ENCODE measurements around the gene KIAA0513.

Gene KIAA0513

DNA sequence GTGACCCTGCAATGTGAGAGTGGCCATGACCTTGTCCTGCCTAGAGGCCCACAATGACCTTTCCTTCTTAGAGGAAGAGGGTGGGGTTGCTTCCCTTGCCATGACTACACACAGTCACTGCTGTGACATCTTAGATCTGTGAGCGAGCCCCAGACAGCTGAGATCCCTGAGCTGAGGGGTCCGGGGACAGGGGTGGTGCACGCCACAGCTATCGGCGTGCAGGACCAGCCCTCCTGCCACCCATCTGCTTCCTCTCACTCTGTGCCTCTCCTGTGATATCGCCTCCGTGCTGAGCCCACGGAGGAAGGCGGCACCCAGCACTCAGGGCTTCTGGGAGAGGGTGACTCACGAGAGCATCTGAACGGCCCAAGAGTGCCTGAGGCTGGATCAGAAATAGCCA, 35.2 kb downstream of the KIAA0513 start:
- Histone ChIP-seq H3K36me3 (ENCODE audit: low read length) (no peaks in the 10 kb centered on the region), H3K4me3 (ENCODE audit: insufficient read depth, low read length, poor library complexity, severe bottlenecking) (no peak overlapping the region), H3K27ac (ENCODE audit: low read depth, low read length) (no peak overlapping the region), H3K79me2 (ENCODE audit: insufficient read depth, low read length) (no peaks in the 10 kb centered on the region), H3K27me3 (ENCODE audit: low read length) (no peaks in the 10 kb centered on the region), H2AFZ (ENCODE audit: low read depth, low read length, severe bottlenecking) (no peak overlapping the region), H3K9me2 (replicated peaks; ENCODE audit: insufficient read depth, low read length) (no peaks in the 10 kb centered on the region), H3K9ac (ENCODE audit: low read length) (no peak overlapping the region), H3K9me3 (ENCODE audit: insufficient read depth, low read length) (no peaks in the 10 kb centered on the region), H3K4me2 (ENCODE audit: low read depth, low read length, poor library complexity, severe bottlenecking) (no peak overlapping the region), H4K20me1 (ENCODE audit: low read depth, low read length) (no peaks in the 10 kb centered on the region), H3F3A (ENCODE audit: insufficient read depth) (no peaks in the 10 kb centered on the region)
- TF ChIP-seq EZH2phosphoT487 (conservative IDR thresholded peaks at IDR 0.05; ENCODE audit: low read length) = no peak
- TF ChIP-seq, protein P1, sequence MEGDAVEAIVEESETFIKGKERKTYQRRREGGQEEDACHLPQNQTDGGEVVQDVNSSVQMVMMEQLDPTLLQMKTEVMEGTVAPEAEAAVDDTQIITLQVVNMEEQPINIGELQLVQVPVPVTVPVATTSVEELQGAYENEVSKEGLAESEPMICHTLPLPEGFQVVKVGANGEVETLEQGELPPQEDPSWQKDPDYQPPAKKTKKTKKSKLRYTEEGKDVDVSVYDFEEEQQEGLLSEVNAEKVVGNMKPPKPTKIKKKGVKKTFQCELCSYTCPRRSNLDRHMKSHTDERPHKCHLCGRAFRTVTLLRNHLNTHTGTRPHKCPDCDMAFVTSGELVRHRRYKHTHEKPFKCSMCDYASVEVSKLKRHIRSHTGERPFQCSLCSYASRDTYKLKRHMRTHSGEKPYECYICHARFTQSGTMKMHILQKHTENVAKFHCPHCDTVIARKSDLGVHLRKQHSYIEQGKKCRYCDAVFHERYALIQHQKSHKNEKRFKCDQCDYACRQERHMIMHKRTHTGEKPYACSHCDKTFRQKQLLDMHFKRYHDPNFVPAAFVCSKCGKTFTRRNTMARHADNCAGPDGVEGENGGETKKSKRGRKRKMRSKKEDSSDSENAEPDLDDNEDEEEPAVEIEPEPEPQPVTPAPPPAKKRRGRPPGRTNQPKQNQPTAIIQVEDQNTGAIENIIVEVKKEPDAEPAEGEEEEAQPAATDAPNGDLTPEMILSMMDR (IDR thresholded peaks at IDR 0.05; ENCODE audit: insufficient read depth, low read length, poor library complexity, severe bottlenecking) = no peak

DNA sequence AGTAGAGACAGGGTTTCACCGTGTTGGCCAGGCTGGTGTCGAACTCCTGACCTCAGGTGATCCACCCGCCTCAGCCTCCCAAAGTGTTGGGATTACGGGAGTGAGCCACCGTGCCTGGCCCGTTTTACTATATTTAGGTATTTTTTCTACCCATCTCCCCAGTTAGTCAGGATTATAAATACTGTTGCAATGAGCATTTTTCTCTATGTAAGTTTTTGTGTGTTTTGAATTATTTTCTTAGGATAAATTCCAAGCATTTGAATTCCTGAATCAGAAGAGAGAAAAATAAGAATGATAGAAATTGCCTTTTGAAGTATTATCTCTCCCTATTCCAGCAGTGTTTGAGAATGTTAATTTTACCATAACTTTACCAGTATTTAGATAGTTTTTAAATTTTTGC, 36.6 kb downstream of the KIAA0513 start:
- H3K9me2 ChIP-seq (replicated peaks; ENCODE audit: insufficient read depth, low read length) = no peaks in the 10 kb centered on the region
- no peaks in the 10 kb centered on the region for H3K79me2 ChIP-seq (ENCODE audit: insufficient read depth, low read length)
- H3K9me3 ChIP-seq (ENCODE audit: insufficient read depth, low read length) = no peaks in the 10 kb centered on the region
- H3K4me2 ChIP-seq (ENCODE audit: low read depth, low read length, poor library complexity, severe bottlenecking) = no peak overlapping the region
- H3K4me3 ChIP-seq (ENCODE audit: insufficient read depth, low read length, poor library complexity, severe bottlenecking) = no peak overlapping the region
- H2AFZ ChIP-seq (ENCODE audit: low read depth, low read length, severe bottlenecking) = no peak overlapping the region
- no peak overlapping the region for H3K9ac ChIP-seq (ENCODE audit: low read length)
- H4K20me1 ChIP-seq (ENCODE audit: low read depth, low read length) = no peaks in the 10 kb centered on the region
- H3K27me3 ChIP-seq (ENCODE audit: low read length) = no peaks in the 10 kb centered on the region
- no peak for TF ChIP-seq EZH2phosphoT487 (conservative IDR thresholded peaks at IDR 0.05; ENCODE audit: low read length)
- TF ChIP-seq, protein P1 (IDR thresholded peaks at IDR 0.05; ENCODE audit: insufficient read depth, low read length, poor library complexity, severe bottlenecking) = no peak
- H3F3A ChIP-seq (ENCODE audit: insufficient read depth) = no peaks in the 10 kb centered on the region
- H3K27ac ChIP-seq (ENCODE audit: low read depth, low read length) = no peak overlapping the region
- no peaks in the 10 kb centered on the region for H3K36me3 ChIP-seq (ENCODE audit: low read length)

DNA sequence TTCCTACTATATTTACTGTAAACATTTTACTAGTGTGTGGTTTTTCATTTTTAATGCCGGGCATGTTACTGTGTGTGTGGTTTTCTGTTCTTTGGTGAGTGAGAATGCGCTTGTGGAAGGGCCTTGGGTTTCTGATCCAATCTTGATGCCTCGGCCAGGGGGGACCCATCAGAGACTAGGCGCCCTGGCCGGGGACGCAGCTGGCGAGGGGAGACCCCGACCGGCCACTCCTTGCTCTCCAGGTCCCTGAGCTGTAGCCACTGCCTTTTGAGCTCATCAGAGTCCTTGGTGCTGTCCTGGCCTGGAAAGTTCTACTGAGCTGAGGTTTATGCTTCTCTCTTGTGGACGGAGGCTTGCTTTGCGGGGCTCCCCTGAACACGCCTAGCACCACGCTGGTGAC, 37.5 kb downstream of the KIAA0513 start:
- H3K4me2 ChIP-seq (ENCODE audit: low read depth, low read length, poor library complexity, severe bottlenecking) = no peak overlapping the region
- no peak overlapping the region for H2AFZ ChIP-seq (ENCODE audit: low read depth, low read length, severe bottlenecking)
- H3F3A ChIP-seq (ENCODE audit: insufficient read depth) = no peaks in the 10 kb centered on the region
- H3K9me2 ChIP-seq (replicated peaks; ENCODE audit: insufficient read depth, low read length) = no peaks in the 10 kb centered on the region
- H3K79me2 ChIP-seq (ENCODE audit: insufficient read depth, low read length) = no peaks in the 10 kb centered on the region
- no peak overlapping the region for H3K4me3 ChIP-seq (ENCODE audit: insufficient read depth, low read length, poor library complexity, severe bottlenecking)
- no peak overlapping the region for H3K9ac ChIP-seq (ENCODE audit: low read length)
- H3K36me3 ChIP-seq (ENCODE audit: low read length) = no peaks in the 10 kb centered on the region
- H3K27me3 ChIP-seq (ENCODE audit: low read length) = no peaks in the 10 kb centered on the region
- no peaks in the 10 kb centered on the region for H4K20me1 ChIP-seq (ENCODE audit: low read depth, low read length)
- no peak overlapping the region for H3K27ac ChIP-seq (ENCODE audit: low read depth, low read length)
- H3K9me3 ChIP-seq (ENCODE audit: insufficient read depth, low read length) = no peaks in the 10 kb centered on the region
- TF ChIP-seq EZH2phosphoT487 (conservative IDR thresholded peaks at IDR 0.05; ENCODE audit: low read length) = no peak
- TF ChIP-seq, protein P1 (IDR thresholded peaks at IDR 0.05; ENCODE audit: insufficient read depth, low read length, poor library complexity, severe bottlenecking) = no peak
